Thyroid gland (tissue), 4 donors: Measurements from ENCODE around the gene PSORS1C1. TPM values are rescaled to one million over a fixed set of nuclear protein-coding genes. Genes with fewer than 3 reads are reported as not detected.

Source experiments
- DNase-seq, 2 donors: peaks; one replicate each; pipeline ENCODE4 v3.0.0-alpha.2; 2019
- H3K27ac ChIP-seq, 3 donors: fragments of 200-600 bp; sonication (generic); 1 replicate in 2 of 3; 2 replicates in 1 of 3; pipeline ENCODE4 v1.5.1; 2016 to 2019; ENCODE audit warnings: mild to moderate bottlenecking in 1 of 3, moderate library complexity in 1 of 3
- H3K27me3 ChIP-seq: fragments of 200-600 bp; sonication (generic); one replicate; pipeline ENCODE4 v1.5.1; 2019
- H3K36me3 ChIP-seq, 2 donors: fragments of 200-600 bp; sonication (generic); one replicate each; pipeline ENCODE4 v1.5.1; 2016 to 2019
- H3K4me1 ChIP-seq, 2 donors: fragments of 200-600 bp; sonication (generic); one replicate each; pipeline ENCODE4 v1.5.1; 2017 to 2019
- H3K4me3 ChIP-seq, 3 donors: fragments of 200-600 bp; sonication (generic); replicated peaks in 1 of 3; 1 replicate in 2 of 3; 2 replicates in 1 of 3; pipeline ENCODE4 v1.5.1; 2016; ENCODE audit warnings: mild to moderate bottlenecking in 1 of 3
- H3K9me3 ChIP-seq: fragments of 200-600 bp; sonication (generic); one replicate; pipeline ENCODE4 v1.5.1; 2017
- POLR2A ChIP-seq, 2 donors: fragments of 450-650 bp; IDR thresholded peaks; one replicate each; pipeline ENCODE4 v1.6.1; 2017; ENCODE audit warnings: antibody characterized with exemption in 2 of 2, mild to moderate bottlenecking in 2 of 2, moderate library complexity in 1 of 2
- WGBS, 2 donors: methylation state at CpG; one replicate each; pipeline ENCODE4 v1.1.5; 2017; 5-methylcytosine and 5-hydroxymethylcytosine counted together
- intact Hi-C: fragments of 100-400 bp; cut with DNase I; formaldehyde crosslinking; loops from one replicate; pipeline ENCODE4 v1.15.1; 2023
- total RNA-seq, 4 donors: library from RNA; depleted of rRNA; stranded (reverse); fragments of >200 nt; gene quantifications; one replicate each; pipeline ENCODE4 v1.2.3, GENCODE V29; 2016
- TF ChIP-seq, protein P1 (sequence below), 6 experiments: fragments of 200-600 bp in 3 of 6; fragments of 450-650 bp in 3 of 6; sonication (generic) in 3 of 6; IDR thresholded peaks; one replicate each; pipeline ENCODE4 v1.5.1; 2016 to 2019; ENCODE audit warnings: antibody characterized with exemption in 6 of 6, mild to moderate bottlenecking in 2 of 6, inconsistent platforms in 1 of 6, moderate library complexity in 1 of 6

Gene PSORS1C1
- total RNA-seq, 4 donors from 2014 or later: 1.6 to 3.8 (median 2.4) TPM

DNA sequence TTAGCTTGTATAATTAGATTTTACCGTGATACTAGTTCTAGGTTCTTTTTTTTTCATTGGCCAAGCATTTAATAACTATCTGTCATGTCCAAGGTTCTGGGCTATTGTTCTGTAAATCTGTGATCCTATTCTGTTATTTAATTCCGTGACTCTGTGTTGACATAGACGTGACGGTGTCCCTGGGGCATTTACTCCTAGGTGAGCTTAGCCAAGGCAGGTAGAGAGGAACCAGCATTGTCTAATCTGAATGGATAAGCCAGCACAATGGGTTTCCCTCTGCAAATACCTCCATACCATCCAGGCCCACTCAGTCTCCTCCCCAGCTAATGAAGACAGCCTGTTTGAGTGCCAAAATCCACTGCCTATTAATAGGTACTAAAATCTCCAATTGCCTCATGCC lies 14.5 kb downstream of the PSORS1C1 start:
- Histone ChIP-seq H3K27ac (no peak overlapping the region), H3K27me3 (no peaks in the 10 kb centered on the region), H3K36me3 (no peaks in the 10 kb centered on the region), H3K4me1 (peaks cover 4 to 23% of the 10 kb centered on the region in 2 donors), H3K9me3 (no peaks in the 10 kb centered on the region), H3K4me3 (no peak overlapping the region)
- no peak for DNase-seq
- 58 to 62% methylated on average over 4 of the region's 4 CpGs for WGBS, 2 donors
- intact Hi-C loops: no loop called here
- no peak for TF ChIP-seq POLR2A (IDR thresholded peaks at IDR 0.05)
- TF ChIP-seq, protein P1, sequence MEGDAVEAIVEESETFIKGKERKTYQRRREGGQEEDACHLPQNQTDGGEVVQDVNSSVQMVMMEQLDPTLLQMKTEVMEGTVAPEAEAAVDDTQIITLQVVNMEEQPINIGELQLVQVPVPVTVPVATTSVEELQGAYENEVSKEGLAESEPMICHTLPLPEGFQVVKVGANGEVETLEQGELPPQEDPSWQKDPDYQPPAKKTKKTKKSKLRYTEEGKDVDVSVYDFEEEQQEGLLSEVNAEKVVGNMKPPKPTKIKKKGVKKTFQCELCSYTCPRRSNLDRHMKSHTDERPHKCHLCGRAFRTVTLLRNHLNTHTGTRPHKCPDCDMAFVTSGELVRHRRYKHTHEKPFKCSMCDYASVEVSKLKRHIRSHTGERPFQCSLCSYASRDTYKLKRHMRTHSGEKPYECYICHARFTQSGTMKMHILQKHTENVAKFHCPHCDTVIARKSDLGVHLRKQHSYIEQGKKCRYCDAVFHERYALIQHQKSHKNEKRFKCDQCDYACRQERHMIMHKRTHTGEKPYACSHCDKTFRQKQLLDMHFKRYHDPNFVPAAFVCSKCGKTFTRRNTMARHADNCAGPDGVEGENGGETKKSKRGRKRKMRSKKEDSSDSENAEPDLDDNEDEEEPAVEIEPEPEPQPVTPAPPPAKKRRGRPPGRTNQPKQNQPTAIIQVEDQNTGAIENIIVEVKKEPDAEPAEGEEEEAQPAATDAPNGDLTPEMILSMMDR (IDR thresholded peaks at IDR 0.05): no peak

DNA sequence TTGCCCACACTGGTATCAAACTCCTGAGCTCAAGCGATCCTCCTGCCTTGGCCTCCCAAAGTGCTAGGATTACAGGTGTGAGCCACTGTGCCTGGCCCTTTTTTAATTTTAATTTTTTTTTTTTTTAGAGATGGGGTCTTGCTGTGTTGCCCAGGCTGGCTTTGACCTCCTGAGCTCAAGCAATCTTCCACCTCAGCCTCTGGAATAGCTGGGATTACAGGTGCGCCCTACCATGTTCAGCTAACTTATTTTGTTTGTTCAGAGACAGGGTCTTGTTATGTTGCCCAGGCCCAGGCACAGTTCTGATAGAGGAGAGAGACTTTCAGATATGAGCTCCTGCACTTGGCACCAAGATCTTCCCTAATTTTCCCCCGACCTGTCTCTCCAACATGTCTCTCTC lies 16.2 kb downstream of the PSORS1C1 start:
- no peaks in the 10 kb centered on the region for H3K36me3 ChIP-seq
- no peak overlapping the region for H3K27ac ChIP-seq
- no peak for DNase-seq
- no peaks in the 10 kb centered on the region for H3K9me3 ChIP-seq
- H3K4me1 ChIP-seq: peaks cover 0 to 8% of the 10 kb centered on the region in 2 donors
- TF ChIP-seq, protein P1 (IDR thresholded peaks at IDR 0.05): no peak
- no peak for TF ChIP-seq POLR2A (IDR thresholded peaks at IDR 0.05)
- H3K27me3 ChIP-seq: no peaks in the 10 kb centered on the region
- 94 to 99% methylated on average over 3 of the region's 3 CpGs for whole genome bisulfite sequencing, 2 donors
- H3K4me3 ChIP-seq: no peak overlapping the region
- intact Hi-C loops: no loop called here

DNA sequence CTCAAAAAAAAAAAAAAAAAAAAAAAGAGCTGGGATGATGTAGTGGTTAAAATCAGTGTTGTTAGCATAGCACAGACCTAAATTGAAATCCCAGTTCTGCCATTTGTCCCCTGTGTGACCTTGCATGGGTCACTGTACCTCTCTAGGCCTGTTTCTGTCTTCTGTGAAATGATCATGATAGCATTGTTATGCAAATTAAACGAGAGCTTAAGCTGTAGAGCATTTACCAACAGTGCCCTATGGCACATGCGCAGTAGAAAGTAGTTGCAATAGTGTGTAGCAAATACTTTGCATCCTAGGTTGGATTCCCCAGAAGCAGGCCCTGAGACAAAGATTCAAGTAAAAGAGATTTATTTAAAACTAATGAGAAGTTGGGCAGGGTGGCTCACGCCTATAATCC lies 17.0 kb downstream of the PSORS1C1 start:
- Histone ChIP-seq H3K27ac (no peak overlapping the region), H3K4me3 (no peak overlapping the region), H3K36me3 (no peaks in the 10 kb centered on the region), H3K27me3 (no peaks in the 10 kb centered on the region), H3K4me1 (peaks cover 0 to under 1% of the 10 kb centered on the region in 2 donors), H3K9me3 (no peaks in the 10 kb centered on the region)
- no peak for TF ChIP-seq POLR2A (IDR thresholded peaks at IDR 0.05)
- TF ChIP-seq, protein P1 (IDR thresholded peaks at IDR 0.05): no peak
- intact Hi-C loops: no loop called here
- 89% methylated on average over 3 of the region's 3 CpGs for WGBS, 2 donors
- DNase-seq: no peak

DNA sequence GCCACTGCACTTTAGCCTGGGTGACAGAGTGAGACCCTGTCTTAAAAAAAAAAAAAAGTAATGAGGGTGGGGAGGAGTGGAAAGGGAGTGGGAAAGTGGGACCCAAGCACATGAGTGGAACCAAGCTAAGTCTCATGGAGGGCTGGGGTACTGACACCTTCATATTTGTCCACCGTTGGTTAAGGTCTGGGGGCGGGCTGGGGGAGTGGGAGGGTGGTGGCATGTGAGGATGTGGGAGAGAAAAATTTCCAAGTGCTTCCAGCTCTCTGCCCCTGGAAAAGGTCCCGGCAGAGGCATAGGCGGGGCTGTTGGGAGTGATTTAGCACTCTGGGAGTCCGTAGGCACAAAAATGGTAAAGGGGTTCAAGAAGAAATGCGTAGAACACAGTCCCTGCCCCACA lies 18.2 kb downstream of the PSORS1C1 start:
- intact Hi-C loops: no loop called here
- no peak for DNase-seq
- WGBS, 2 donors: 79% methylated on average over 6 of the region's 6 CpGs
- H3K27ac ChIP-seq: no peak overlapping the region
- no peaks in the 10 kb centered on the region for H3K9me3 ChIP-seq
- H3K4me1 ChIP-seq: peaks cover 0 to 3% of the 10 kb centered on the region in 2 donors
- no peak for TF ChIP-seq POLR2A (IDR thresholded peaks at IDR 0.05)
- TF ChIP-seq, protein P1 (IDR thresholded peaks at IDR 0.05): no peak
- H3K4me3 ChIP-seq: no peak overlapping the region
- no peaks in the 10 kb centered on the region for H3K36me3 ChIP-seq
- H3K27me3 ChIP-seq: no peaks in the 10 kb centered on the region

GRCh38 chr6:31135710-31136109 lies 21.1 kb downstream of the PSORS1C1 start:
- Histone ChIP-seq H3K9me3 (no peaks in the 10 kb centered on the region), H3K4me3 (no peak overlapping the region), H3K27me3 (no peaks in the 10 kb centered on the region), H3K36me3 (no peaks in the 10 kb centered on the region), H3K4me1 (peaks cover 0 to 5% of the 10 kb centered on the region in 2 donors), H3K27ac (no peak overlapping the region)
- WGBS, 2 donors: 83 to 87% methylated on average over 10 of the region's 10 CpGs
- no peak for TF ChIP-seq POLR2A (IDR thresholded peaks at IDR 0.05)
- TF ChIP-seq, protein P1 (IDR thresholded peaks at IDR 0.05): no peak
- intact Hi-C loops: loop anchor here (5.0 kb wide), 1 partner anchor 57 kb away; no protein-coding TSS in a partner anchor
- DNase-seq: no peak
